Measurements from ENCODE around the gene DKK3. TPM values are rescaled to one million over a fixed set of nuclear protein-coding genes. Genes with fewer than 3 reads are reported as not detected.

The DKK3 gene
- total RNA-seq, 1 experiment from 2014 or later = 156 TPM

DNA sequence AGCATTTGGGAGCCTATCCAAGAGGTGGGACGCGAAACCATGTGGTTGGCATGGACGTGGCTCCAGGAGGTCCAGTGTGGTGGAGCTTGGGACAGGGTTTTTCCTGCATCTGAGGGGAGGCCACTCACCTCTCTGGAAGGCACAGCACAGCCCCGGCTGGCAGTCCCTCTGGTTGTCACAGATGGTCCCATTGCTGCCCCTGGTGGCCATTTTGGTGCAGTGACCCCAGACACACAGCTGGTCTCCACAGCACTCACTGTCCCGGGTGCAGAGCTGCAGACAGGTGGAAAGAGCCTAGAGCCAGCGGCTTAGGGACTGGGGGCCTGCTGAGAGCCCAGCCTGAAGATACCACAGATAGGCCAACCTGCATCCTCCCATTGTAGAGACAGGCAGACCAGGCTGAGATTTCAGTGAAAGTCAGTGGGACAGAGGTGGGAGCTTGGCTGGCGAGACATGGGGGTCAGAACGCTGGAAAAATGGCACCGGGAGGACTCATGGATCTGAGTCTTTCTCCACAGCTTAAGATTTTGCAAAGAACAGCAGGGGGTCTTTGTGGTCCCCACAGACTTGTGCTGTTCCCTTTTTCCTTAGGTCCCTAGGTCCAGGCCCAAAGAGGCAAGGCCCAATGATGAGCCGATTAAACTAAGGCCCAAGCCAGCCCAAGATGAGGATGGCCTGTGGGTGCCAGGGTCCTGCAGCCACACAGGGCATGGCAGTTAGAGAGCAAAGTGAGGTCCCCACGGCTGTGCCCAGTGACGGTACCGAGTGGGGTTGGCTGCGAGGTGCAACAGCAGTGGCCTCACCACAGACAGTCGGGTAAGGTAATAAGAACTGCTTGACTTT lies 41.4 kb downstream of the DKK3 start:
- peak; percentile 85 to 90 for TF ChIP-seq CTCF (IDR thresholded peaks at IDR 0.05; ENCODE audit: insufficient read depth in 1 of 2, low read depth in 1 of 2, low read length in 1 of 2, severe bottlenecking in 1 of 2, unreplicated experiment in 1 of 2)
- Histone ChIP-seq H3K4me1 (peaks cover 20% of the 10 kb centered on the region), H3K4me3 (ENCODE audit: low read depth, low read length) (no peak overlapping the region), H3K36me3 (ENCODE audit: control insufficient read depth, insufficient read depth, low read length) (peaks cover 11% of the 10 kb centered on the region), H3K9me3 (no peaks in the 10 kb centered on the region), H3K27me3 (replicated peaks; ENCODE audit: control insufficient read depth, insufficient read depth, low read length) (no peaks in the 10 kb centered on the region)
- BruUV-seq (replicated peaks) = no TSS peak
- intact Hi-C loops (cut with micrococcal nuclease; ENCODE audit: unreplicated experiment) = no loop called here
- Mint-ChIP-seq H3K4me3 (ENCODE audit: unreplicated experiment) (no peak overlapping the region), H3K27me3 (ENCODE audit: insufficient read depth, unreplicated experiment) (no peaks in the 10 kb centered on the region), H3K36me3 (ENCODE audit: insufficient read depth, unreplicated experiment) (peaks cover 74% of the 10 kb centered on the region), H3K4me1 (ENCODE audit: low read depth, unreplicated experiment) (peaks cover 24% of the 10 kb centered on the region), H3K9me3 (ENCODE audit: unreplicated experiment) (no peaks in the 10 kb centered on the region), H3K27ac (ENCODE audit: unreplicated experiment) (no peak overlapping the region)
- CTCF ChIA-PET = interaction anchor here (0.6 to 1.8 kb wide), 8 partner anchors 9 to 77 kb away, joined by 3 to 11 read pairs (median 3); partner anchors contain the start of gene DKK3
- POLR2A ChIA-PET = interaction anchor here (0.7 kb wide), 1 partner anchor 15 kb away, joined by 3 read pairs; no protein-coding TSS in a partner anchor
- DNase-seq = peak; percentile 83 to 84

DNA sequence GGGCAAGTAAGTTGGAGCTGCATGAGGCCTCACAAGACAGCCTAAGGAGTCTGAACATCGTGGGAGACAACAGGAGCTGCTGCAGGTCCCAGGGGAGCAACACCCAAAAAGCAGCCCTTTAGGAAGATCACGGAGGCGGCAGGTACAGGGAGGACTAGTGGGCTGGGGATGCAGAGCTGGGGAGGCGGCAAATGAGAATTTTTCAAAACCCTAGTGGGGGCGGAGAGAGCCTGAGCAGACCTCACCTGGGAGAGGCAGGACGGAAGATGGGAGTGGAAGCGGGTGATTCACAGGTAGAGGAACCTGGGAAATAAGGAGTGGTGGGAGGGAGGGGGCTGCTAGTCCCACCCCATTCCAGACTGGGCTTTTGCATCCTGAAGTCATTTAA lies 42.1 kb downstream of the DKK3 start:
- no peak overlapping the region for H3K27ac Mint-ChIP-seq (ENCODE audit: unreplicated experiment)
- POLR2A ChIA-PET = no interaction called here

More for the DNA sequence above, 42.1 kb downstream of the DKK3 start:
- Histone ChIP-seq H3K9me3 (no peaks in the 10 kb centered on the region), H3K4me3 (ENCODE audit: low read depth, low read length) (no peak overlapping the region), H3K36me3 (ENCODE audit: control insufficient read depth, insufficient read depth, low read length) (peaks cover 9% of the 10 kb centered on the region), H3K27me3 (replicated peaks; ENCODE audit: control insufficient read depth, insufficient read depth, low read length) (no peaks in the 10 kb centered on the region), H3K4me1 (peaks cover 13% of the 10 kb centered on the region)
- Mint-ChIP-seq H3K9me3 (ENCODE audit: unreplicated experiment) (no peaks in the 10 kb centered on the region), H3K27me3 (ENCODE audit: insufficient read depth, unreplicated experiment) (no peaks in the 10 kb centered on the region), H3K4me1 (ENCODE audit: low read depth, unreplicated experiment) (peaks cover 18% of the 10 kb centered on the region), H3K4me3 (ENCODE audit: unreplicated experiment) (no peak overlapping the region), H3K36me3 (ENCODE audit: insufficient read depth, unreplicated experiment) (peaks cover 79% of the 10 kb centered on the region)
- TF ChIP-seq CTCF (IDR thresholded peaks at IDR 0.05; ENCODE audit: insufficient read depth in 1 of 2, low read depth in 1 of 2, low read length in 1 of 2, severe bottlenecking in 1 of 2, unreplicated experiment in 1 of 2) = no peak
- intact Hi-C loops (cut with micrococcal nuclease; ENCODE audit: unreplicated experiment) = no loop called here
- DNase-seq = no peak
- CTCF ChIA-PET = interaction anchor here (1.0 to 1.8 kb wide), 3 partner anchors 18 to 78 kb away, joined by 3 to 11 read pairs (median 4); partner anchors contain the start of gene DKK3
- no TSS peak for BruUV-seq (replicated peaks)
